Mucosa of descending colon (tissue), 3 donors: ENCODE data around the gene PIK3R5. TPM values are rescaled to one million over a fixed set of nuclear protein-coding genes. Genes with fewer than 3 reads are reported as not detected.

Source experiments
- ATAC-seq: fragments of 200-7000 bp; cut with Tn5 transposase; one replicate; pipeline ENCODE4 v1.9.1; 2020; ENCODE audit warnings: mild to moderate bottlenecking, moderate library complexity
- DNase-seq, 3 donors: peaks; one replicate each; pipeline ENCODE4 v3.0.0-alpha.2; 2020
- H3K36me3 ChIP-seq: fragments of 200-600 bp; one replicate; pipeline ENCODE4 v1.8.0; 2021; ENCODE audit warnings: low read depth, mild to moderate bottlenecking
- H3K4me1 ChIP-seq: fragments of 200-600 bp; one replicate; pipeline ENCODE4 v1.8.0; 2021; ENCODE audit warnings: low read depth, mild to moderate bottlenecking
- H3K4me3 ChIP-seq: fragments of 200-600 bp; one replicate; pipeline ENCODE4 v1.8.0; 2021; ENCODE audit warnings: mild to moderate bottlenecking
- H3K9me3 ChIP-seq: fragments of 200-600 bp; one replicate; pipeline ENCODE4 v1.8.0; 2021; ENCODE audit warnings: mild to moderate bottlenecking
- CTCF ChIP-seq: fragments of 200-600 bp; IDR thresholded peaks from one replicate; pipeline ENCODE4 v1.8.0; 2022; ENCODE audit warnings: antibody characterized with exemption, mild to moderate bottlenecking
- intact Hi-C, 2 donors: fragments of 100-400 bp; cut with DNase I in 1 of 2; cut with micrococcal nuclease in 1 of 2; formaldehyde crosslinking; loops; one replicate each; pipeline versions ENCODE4 v1.11.0 to v1.11.1; 2022; cut with DNase I, micrococcal nuclease
- total RNA-seq, 3 donors: library from RNA; stranded (reverse); fragmentation: NEBNext Ultra II Directional in 2 of 3; extraction: Animal tissue kit (Norgen Biotek cat#: 25700) in 2 of 3; gene quantifications; one replicate each; pipeline versions ENCODE4 v1.2.1 to v1.2.4, GENCODE V29; 2021 to 2023
- donor health status: DM: no; HTN: no; CAD: no; lungs with moderate emphysema.
- donor health status: DM: no; HTN: no; CAD: no.
- donor health status: DM: no; HTN: yes; CAD: no.

Gene PIK3R5
- total RNA-seq, 3 donors from 2014 or later: 2.7 to 10.4 (median 6.8) TPM

GRCh38 chr17:8893059-8893458, 72.4 kb downstream of the PIK3R5 start:
- Histone ChIP-seq H3K36me3 (no peaks in the 10 kb centered on the region), H3K4me1 (no peaks in the 10 kb centered on the region), H3K9me3 (no peaks in the 10 kb centered on the region), H3K4me3 (no peak overlapping the region)
- intact Hi-C loops: no loop called here
- ATAC-seq (no peak), DNase-seq (no peak)
- TF ChIP-seq CTCF: no peak

GRCh38 chr17:8892338-8892690, 73.2 kb downstream of the PIK3R5 start:
- Histone ChIP-seq H3K9me3 (no peaks in the 10 kb centered on the region), H3K4me3 (no peak overlapping the region), H3K4me1 (no peaks in the 10 kb centered on the region), H3K36me3 (no peaks in the 10 kb centered on the region)
- DNase-seq: no peak
- TF ChIP-seq CTCF: no peak
- intact Hi-C loops: no loop called here
- ATAC-seq: no peak

- Histone ChIP-seq H3K36me3 (no peaks in the 10 kb centered on the region), H3K4me3 (no peak overlapping the region), H3K9me3 (no peaks in the 10 kb centered on the region), H3K4me1 (no peaks in the 10 kb centered on the region)
- no peak for TF ChIP-seq CTCF
- intact Hi-C loops: no loop called here
- DNase-seq: no peak
- no peak for ATAC-seq
These were observed 74.8 kb downstream of the PIK3R5 start for GRCh38 chr17:8890671-8891070.

- Histone ChIP-seq H3K4me1 (no peaks in the 10 kb centered on the region), H3K9me3 (no peaks in the 10 kb centered on the region), H3K4me3 (no peak overlapping the region), H3K36me3 (no peaks in the 10 kb centered on the region)
- TF ChIP-seq CTCF: no peak
- no peak for ATAC-seq
- intact Hi-C loops: no loop called here
- DNase-seq: no peak
These were observed 75.9 kb downstream of the PIK3R5 start for GRCh38 chr17:8889458-8890210.

DNA sequence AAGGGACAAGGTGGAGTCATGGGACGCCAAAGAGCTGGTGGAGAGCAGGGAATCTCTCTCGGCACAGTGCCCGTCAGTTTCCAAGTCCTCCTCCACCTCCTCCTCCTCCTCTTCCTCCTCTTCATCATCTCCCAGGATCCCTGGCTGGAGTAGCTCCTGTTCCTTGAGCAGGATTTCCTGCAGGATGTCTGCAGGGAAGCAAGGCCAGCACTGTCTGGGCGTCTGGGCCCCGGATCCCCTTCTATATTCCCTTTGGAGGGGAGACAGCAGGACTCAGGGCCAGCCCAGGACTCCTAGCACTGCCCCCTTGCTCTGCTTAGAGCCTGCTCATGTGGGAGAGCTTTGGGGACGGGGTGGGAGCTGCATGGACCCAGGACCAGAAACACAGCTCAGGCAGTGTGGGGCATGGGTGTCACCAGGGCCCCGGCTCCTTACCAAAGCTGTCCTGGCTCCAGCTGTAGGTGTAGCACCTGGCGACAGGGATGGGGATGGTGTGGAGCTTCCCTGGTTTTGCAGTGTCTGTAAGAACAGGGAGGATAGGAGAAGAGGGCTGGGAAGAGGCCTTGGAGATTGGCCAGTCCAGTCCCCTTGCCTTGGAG, 76.7 kb downstream of the PIK3R5 start:
- no peaks in the 10 kb centered on the region for H3K9me3 ChIP-seq
- intact Hi-C loops: no loop called here
- no peaks in the 10 kb centered on the region for H3K36me3 ChIP-seq
- ATAC-seq: no peak
- DNase-seq: no peak
- TF ChIP-seq CTCF: no peak
- H3K4me1 ChIP-seq: no peaks in the 10 kb centered on the region
- H3K4me3 ChIP-seq: no peak overlapping the region
